HepG2 (cell line): ENCODE results near the gene CABLES2. TPM values are rescaled to one million over a fixed set of nuclear protein-coding genes. Genes with fewer than 3 reads are reported as not detected.

Source experiments
- CHCHD3 ChIP-seq: sonication (generic); formaldehyde crosslinking; IDR thresholded peaks from 2 replicates; pipeline ENCODE4 v1.8.0; 2022; ENCODE audit warnings: mild to moderate bottlenecking, missing genetic modification reagents, moderate library complexity
- CHD2 ChIP-seq: IDR thresholded peaks from 2 replicates; pipeline ENCODE4 v1.6.1; 2011; ENCODE audit warnings: low read depth, low read length, improper control_type of control experiment
- JDP2 ChIP-seq: sonication (generic); formaldehyde crosslinking; IDR thresholded peaks from 2 replicates; pipeline ENCODE4 v1.8.1; 2022; ENCODE audit warnings: missing genetic modification reagents, borderline replicate concordance
- NR1H2 ChIP-seq: sonication (generic); formaldehyde crosslinking; IDR thresholded peaks from 2 replicates; pipeline ENCODE4 v1.8.1; 2022; ENCODE audit warnings: low read depth, missing genetic modification reagents, borderline replicate concordance
- PAF1 ChIP-seq: IDR thresholded peaks from 2 replicates; pipeline ENCODE4 v1.6.1; 2016; ENCODE audit warnings: missing genetic modification reagents, missing compliant biosample characterization
- RNF2 ChIP-seq: fragments of 450-650 bp; conservative IDR thresholded peaks from 2 replicates; pipeline ENCODE4 v1.6.1; 2016; ENCODE audit warnings: low read depth
- XRCC5 ChIP-seq: fragments of 200-400 bp; formaldehyde crosslinking; optimal IDR thresholded peaks from 2 replicates; pipeline ENCODE3; 2017; ENCODE audit warnings: mild to moderate bottlenecking, low read length
- ZNF382 ChIP-seq: sonication (generic); formaldehyde crosslinking; IDR thresholded peaks from 2 replicates; pipeline ENCODE4 v1.5.0; 2020; ENCODE audit warnings: missing genetic modification reagents, mild to moderate bottlenecking, borderline replicate concordance
- ZNF451 ChIP-seq: sonication (generic); formaldehyde crosslinking; IDR thresholded peaks from 2 replicates; pipeline ENCODE4 v1.5.0; 2020; ENCODE audit warnings: mild to moderate bottlenecking, missing genetic modification reagents
- ZNF709 ChIP-seq: sonication (generic); formaldehyde crosslinking; IDR thresholded peaks from 2 replicates; pipeline ENCODE4 v1.5.0; 2020; ENCODE audit warnings: mild to moderate bottlenecking, missing genetic modification reagents
- polyA plus RNA-seq, 8 experiments: library from polyadenylated mRNA; depleted of rRNA in 3 of 8; stranded (reverse) in 7 of 8; unstranded in 1 of 8; fragments of >200 nt; fragmentation: Illumina TruSeq in 4 of 8; extraction: Trizol in 4 of 8; gene quantifications; 2 replicates each; pipeline versions ENCODE4 v1.2.1 to v1.2.3, GENCODE V29; 2011 to 2016; ENCODE audit warnings: low read depth in 4 of 8, missing spikeins in 1 of 8, mixed read lengths in 1 of 8; ENCODE audit not compliant: insufficient read depth in 1 of 8
- total RNA-seq, 5 experiments: library from RNA; depleted of rRNA; stranded (reverse); fragments of >200 nt; fragmentation: Illumina TruSeq; extraction: Trizol; gene quantifications; 2 replicates each; pipeline ENCODE4 v1.2.3, GENCODE V29; 2016; ENCODE audit warnings: low read depth in 1 of 5
- TF ChIP-seq, protein P1 (sequence below): sonication (generic); formaldehyde crosslinking; conservative IDR thresholded peaks from 2 replicates; pipeline ENCODE4 v1.8.1; 2023; ENCODE audit warnings: missing genetic modification reagents
- TF ChIP-seq, protein P2 (sequence below): sonication (generic); formaldehyde crosslinking; IDR thresholded peaks from 2 replicates; pipeline ENCODE4 v1.4.0; 2020; ENCODE audit warnings: mild to moderate bottlenecking, missing genetic modification reagents, borderline replicate concordance
- TF ChIP-seq, protein P3 (sequence below): sonication (generic); formaldehyde crosslinking; IDR thresholded peaks from 2 replicates; pipeline ENCODE4 v1.4.0; 2020; ENCODE audit warnings: missing genetic modification reagents, borderline replicate concordance
- TF ChIP-seq, protein P4 (sequence below): sonication (generic); formaldehyde crosslinking; IDR thresholded peaks from 2 replicates; pipeline ENCODE4 v1.8.1; 2023; ENCODE audit warnings: mild to moderate bottlenecking, inconsistent platforms, moderate library complexity, missing genetic modification reagents, borderline replicate concordance
- TF ChIP-seq, protein P5 (sequence below): sonication (generic); formaldehyde crosslinking; IDR thresholded peaks from 2 replicates; pipeline ENCODE4 v1.9.0; 2021; ENCODE audit warnings: missing genetic modification reagents, mild to moderate bottlenecking, borderline replicate concordance

Gene CABLES2
- total and polyA plus RNA-seq, 2 of the 13 experiments (the other 11 are each of a cell fraction or from before 2014, with no cell fraction given) = 5.2 to 9.7 TPM

DNA sequence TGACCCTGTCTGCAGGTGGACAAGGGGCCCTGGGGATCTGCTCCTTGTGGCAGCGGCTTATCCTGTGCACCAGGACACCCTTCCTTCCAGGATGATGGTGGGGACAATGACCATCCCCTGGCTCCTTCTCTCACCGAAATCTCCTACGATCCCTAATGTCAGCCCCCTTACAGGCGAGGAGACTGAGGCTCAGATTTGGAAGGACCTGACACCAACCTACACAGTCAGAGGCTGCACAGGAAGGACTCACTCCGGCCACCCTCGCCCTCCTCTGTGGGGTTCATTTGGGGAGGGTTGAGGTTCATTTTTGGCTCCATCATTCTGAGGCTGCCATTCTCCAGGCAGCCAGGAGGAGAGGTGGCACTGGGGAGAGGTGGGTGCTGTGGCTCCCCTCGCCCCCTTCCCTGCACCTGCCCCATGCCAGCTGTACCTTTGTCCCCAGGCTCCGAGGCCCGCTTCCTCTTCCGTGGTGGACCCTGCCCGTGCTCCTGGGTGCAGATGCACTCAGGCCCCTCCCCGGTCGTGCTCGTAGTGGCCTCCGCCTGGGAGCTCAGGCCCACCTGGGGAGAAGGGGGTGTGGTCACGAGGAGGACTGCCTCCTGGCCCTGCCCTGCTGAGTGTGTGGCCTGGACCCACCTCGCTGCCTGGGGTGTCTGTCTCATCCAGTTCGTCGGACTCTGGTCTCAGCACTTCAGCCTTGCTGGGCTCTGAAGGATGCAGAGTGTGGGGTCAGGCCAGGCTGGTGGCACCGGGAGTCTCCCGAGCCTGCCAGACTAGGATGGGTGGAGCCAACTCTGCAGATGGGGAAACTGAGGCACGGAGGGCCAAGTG lies 5.3 kb upstream of the CABLES2 start (continued):
- TF ChIP-seq CHCHD3 (CRISPR knock-in tag) (peak; percentile 86; the same call in 1 of the 2 replicates), ZNF709 (CRISPR knock-in tag) (no peak), JDP2 (CRISPR knock-in tag) (no peak), CHD2 (no peak), NR1H2 (CRISPR knock-in tag) (no peak), XRCC5 (no peak), RNF2 (no peak), ZNF382 (CRISPR knock-in tag) (no peak), PAF1 (CRISPR knock-in tag) (no peak), ZNF451 (no peak; the same call in 1 of the 2 replicates)
- TF ChIP-seq, protein P1, sequence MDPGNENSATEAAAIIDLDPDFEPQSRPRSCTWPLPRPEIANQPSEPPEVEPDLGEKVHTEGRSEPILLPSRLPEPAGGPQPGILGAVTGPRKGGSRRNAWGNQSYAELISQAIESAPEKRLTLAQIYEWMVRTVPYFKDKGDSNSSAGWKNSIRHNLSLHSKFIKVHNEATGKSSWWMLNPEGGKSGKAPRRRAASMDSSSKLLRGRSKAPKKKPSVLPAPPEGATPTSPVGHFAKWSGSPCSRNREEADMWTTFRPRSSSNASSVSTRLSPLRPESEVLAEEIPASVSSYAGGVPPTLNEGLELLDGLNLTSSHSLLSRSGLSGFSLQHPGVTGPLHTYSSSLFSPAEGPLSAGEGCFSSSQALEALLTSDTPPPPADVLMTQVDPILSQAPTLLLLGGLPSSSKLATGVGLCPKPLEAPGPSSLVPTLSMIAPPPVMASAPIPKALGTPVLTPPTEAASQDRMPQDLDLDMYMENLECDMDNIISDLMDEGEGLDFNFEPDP (CRISPR knock-in tag) = no peak
- TF ChIP-seq, protein P2, sequence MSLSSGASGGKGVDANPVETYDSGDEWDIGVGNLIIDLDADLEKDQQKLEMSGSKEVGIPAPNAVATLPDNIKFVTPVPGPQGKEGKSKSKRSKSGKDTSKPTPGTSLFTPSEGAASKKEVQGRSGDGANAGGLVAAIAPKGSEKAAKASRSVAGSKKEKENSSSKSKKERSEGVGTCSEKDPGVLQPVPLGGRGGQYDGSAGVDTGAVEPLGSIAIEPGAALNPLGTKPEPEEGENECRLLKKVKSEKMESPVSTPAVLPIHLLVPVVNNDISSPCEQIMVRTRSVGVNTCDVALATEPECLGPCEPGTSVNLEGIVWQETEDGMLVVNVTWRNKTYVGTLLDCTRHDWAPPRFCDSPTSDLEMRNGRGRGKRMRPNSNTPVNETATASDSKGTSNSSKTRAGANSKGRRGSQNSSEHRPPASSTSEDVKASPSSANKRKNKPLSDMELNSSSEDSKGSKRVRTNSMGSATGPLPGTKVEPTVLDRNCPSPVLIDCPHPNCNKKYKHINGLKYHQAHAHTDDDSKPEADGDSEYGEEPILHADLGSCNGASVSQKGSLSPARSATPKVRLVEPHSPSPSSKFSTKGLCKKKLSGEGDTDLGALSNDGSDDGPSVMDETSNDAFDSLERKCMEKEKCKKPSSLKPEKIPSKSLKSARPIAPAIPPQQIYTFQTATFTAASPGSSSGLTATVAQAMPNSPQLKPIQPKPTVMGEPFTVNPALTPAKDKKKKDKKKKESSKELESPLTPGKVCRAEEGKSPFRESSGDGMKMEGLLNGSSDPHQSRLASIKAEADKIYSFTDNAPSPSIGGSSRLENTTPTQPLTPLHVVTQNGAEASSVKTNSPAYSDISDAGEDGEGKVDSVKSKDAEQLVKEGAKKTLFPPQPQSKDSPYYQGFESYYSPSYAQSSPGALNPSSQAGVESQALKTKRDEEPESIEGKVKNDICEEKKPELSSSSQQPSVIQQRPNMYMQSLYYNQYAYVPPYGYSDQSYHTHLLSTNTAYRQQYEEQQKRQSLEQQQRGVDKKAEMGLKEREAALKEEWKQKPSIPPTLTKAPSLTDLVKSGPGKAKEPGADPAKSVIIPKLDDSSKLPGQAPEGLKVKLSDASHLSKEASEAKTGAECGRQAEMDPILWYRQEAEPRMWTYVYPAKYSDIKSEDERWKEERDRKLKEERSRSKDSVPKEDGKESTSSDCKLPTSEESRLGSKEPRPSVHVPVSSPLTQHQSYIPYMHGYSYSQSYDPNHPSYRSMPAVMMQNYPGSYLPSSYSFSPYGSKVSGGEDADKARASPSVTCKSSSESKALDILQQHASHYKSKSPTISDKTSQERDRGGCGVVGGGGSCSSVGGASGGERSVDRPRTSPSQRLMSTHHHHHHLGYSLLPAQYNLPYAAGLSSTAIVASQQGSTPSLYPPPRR (CRISPR knock-in tag) = no peak
- TF ChIP-seq, protein P3, sequence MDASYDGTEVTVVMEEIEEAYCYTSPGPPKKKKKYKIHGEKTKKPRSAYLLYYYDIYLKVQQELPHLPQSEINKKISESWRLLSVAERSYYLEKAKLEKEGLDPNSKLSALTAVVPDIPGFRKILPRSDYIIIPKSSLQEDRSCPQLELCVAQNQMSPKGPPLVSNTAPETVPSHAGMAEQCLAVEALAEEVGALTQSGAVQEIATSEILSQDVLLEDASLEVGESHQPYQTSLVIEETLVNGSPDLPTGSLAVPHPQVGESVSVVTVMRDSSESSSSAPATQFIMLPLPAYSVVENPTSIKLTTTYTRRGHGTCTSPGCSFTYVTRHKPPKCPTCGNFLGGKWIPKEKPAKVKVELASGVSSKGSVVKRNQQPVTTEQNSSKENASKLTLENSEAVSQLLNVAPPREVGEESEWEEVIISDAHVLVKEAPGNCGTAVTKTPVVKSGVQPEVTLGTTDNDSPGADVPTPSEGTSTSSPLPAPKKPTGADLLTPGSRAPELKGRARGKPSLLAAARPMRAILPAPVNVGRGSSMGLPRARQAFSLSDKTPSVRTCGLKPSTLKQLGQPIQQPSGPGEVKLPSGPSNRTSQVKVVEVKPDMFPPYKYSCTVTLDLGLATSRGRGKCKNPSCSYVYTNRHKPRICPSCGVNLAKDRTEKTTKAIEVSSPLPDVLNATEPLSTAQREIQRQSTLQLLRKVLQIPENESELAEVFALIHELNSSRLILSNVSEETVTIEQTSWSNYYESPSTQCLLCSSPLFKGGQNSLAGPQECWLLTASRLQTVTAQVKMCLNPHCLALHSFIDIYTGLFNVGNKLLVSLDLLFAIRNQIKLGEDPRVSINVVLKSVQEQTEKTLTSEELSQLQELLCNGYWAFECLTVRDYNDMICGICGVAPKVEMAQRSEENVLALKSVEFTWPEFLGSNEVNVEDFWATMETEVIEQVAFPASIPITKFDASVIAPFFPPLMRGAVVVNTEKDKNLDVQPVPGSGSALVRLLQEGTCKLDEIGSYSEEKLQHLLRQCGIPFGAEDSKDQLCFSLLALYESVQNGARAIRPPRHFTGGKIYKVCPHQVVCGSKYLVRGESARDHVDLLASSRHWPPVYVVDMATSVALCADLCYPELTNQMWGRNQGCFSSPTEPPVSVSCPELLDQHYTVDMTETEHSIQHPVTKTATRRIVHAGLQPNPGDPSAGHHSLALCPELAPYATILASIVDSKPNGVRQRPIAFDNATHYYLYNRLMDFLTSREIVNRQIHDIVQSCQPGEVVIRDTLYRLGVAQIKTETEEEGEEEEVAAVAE (CRISPR knock-in tag) = no peak
- TF ChIP-seq, protein P4, sequence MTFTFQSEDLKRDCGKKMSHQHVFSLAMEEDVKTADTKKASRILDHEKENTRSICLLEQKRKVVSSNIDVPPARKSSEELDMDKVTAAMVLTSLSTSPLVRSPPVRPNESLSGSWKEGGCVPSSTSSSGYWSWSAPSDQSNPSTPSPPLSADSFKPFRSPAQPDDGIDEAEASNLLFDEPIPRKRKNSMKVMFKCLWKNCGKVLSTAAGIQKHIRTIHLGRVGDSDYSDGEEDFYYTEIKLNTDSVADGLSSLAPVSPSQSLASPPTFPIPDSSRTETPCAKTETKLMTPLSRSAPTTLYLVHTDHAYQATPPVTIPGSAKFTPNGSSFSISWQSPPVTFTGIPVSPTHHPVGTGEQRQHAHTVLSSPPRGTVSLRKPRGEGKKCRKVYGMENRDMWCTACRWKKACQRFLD (CRISPR knock-in tag) = no peak
- TF ChIP-seq, protein P5, sequence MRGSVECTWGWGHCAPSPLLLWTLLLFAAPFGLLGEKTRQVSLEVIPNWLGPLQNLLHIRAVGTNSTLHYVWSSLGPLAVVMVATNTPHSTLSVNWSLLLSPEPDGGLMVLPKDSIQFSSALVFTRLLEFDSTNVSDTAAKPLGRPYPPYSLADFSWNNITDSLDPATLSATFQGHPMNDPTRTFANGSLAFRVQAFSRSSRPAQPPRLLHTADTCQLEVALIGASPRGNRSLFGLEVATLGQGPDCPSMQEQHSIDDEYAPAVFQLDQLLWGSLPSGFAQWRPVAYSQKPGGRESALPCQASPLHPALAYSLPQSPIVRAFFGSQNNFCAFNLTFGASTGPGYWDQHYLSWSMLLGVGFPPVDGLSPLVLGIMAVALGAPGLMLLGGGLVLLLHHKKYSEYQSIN (CRISPR knock-in tag) = no peak
